OCI-LY3 (cell line): ENCODE measurements around the gene ANKAR.

Experiments
- H2AFZ ChIP-seq: fragments of 200-600, 300-600 bp; shearing (Covaris generic); 2 replicates; pipeline ENCODE4 v1.6.0; 2014; ENCODE audit warnings: antibody characterized with exemption, low read depth, low read length
- H3K27ac ChIP-seq: fragments of 200-600, 300-600 bp; sonication (generic); 2 replicates; pipeline ENCODE4 v1.5.1; 2014; ENCODE audit warnings: mild to moderate bottlenecking, low read length, moderate library complexity, mixed read lengths
- H3K27me3 ChIP-seq: fragments of 200-600, 300-600 bp; sonication (generic); 2 replicates; pipeline ENCODE4 v1.6.1; 2014; ENCODE audit warnings: low read depth, low read length, mixed read lengths
- H3K36me3 ChIP-seq: fragments of 200-600, 300-600 bp; sonication (generic); replicated peaks from 2 replicates; pipeline ENCODE3; 2014; ENCODE audit warnings: low read depth, low read length, mixed read lengths
- H3K4me1 ChIP-seq: fragments of 300-600, 200-600 bp; sonication (generic); 2 replicates; pipeline ENCODE4 v1.6.1; 2014; ENCODE audit warnings: low read length, mixed read lengths
- H3K4me2 ChIP-seq: fragments of 200-600, 300-600 bp; sonication (generic); 2 replicates; pipeline ENCODE4 v1.6.1; 2014; ENCODE audit warnings: low read length, mixed read lengths
- H3K4me3 ChIP-seq: fragments of 300-600, 200-600 bp; sonication (generic); 2 replicates; pipeline ENCODE4 v1.5.1; 2014; ENCODE audit warnings: antibody characterized with exemption, mild to moderate bottlenecking, low read length, moderate library complexity
- H3K79me2 ChIP-seq: fragments of 300-600, 200-600 bp; shearing (Covaris generic); 2 replicates; pipeline ENCODE4 v1.6.1; 2014; ENCODE audit warnings: mild to moderate bottlenecking, low read length, mixed read lengths
- H3K9ac ChIP-seq: fragments of 300-600, 200-600 bp; shearing (Covaris generic); 2 replicates; pipeline ENCODE4 v1.6.0; 2014; ENCODE audit warnings: mild to moderate bottlenecking, low read length, moderate library complexity
- H3K9me3 ChIP-seq: fragments of 200-600, 300-600 bp; shearing (Covaris generic); 2 replicates; pipeline ENCODE4 v1.6.1; 2014; ENCODE audit warnings: low read length, mixed read lengths; ENCODE audit not compliant: insufficient read depth
- H4K20me1 ChIP-seq: fragments of 200-600, 300-600 bp; sonication (generic); 2 replicates; pipeline ENCODE4 v1.6.1; 2016; ENCODE audit warnings: low read length, mixed read lengths; ENCODE audit not compliant: insufficient read depth
- EZH2phosphoT487 ChIP-seq: fragments of 200-600 bp; shearing (Covaris generic); IDR thresholded peaks from 2 replicates; pipeline ENCODE4 v1.6.1; 2018; ENCODE audit warnings: antibody characterized with exemption, mixed run types, low read depth
- TF ChIP-seq, protein P1 (sequence below): fragments of 200-600, 300-600 bp; sonication (generic); IDR thresholded peaks from 2 replicates; pipeline ENCODE4 v1.5.1; 2014; ENCODE audit warnings: antibody characterized with exemption, low read length, low read depth

The ANKAR gene

DNA sequence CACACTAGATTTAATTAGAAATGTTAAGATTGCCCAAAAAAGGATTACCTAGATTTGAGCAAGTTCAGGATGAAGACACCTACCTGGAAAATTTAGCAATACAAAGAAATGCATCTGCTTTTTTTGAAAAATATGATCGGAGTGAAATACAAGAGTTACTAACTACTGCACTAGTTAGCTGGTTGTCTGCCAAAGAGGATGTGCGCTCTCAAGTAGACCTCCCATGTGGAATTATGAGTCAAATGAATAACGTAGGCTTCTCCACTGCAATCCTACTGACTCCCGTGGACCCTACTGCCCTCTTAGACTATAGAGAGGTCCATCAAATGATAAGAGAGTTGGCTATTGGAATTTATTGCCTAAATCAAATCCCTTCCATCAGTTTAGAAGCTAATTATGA is 2.0 kb downstream of the ANKAR start:
- peaks cover 7% of the 10 kb centered on the region for H3K4me1 ChIP-seq
- no peaks in the 10 kb centered on the region for H4K20me1 ChIP-seq
- peaks cover 8% of the 10 kb centered on the region for H3K36me3 ChIP-seq
- no peaks in the 10 kb centered on the region for H3K27me3 ChIP-seq
- H3K4me2 ChIP-seq, result no peak overlapping the region
- H3K4me3 ChIP-seq, result no peak overlapping the region
- no peaks in the 10 kb centered on the region for H3K9me3 ChIP-seq
- no peak overlapping the region for H3K9ac ChIP-seq
- TF ChIP-seq, protein P1, sequence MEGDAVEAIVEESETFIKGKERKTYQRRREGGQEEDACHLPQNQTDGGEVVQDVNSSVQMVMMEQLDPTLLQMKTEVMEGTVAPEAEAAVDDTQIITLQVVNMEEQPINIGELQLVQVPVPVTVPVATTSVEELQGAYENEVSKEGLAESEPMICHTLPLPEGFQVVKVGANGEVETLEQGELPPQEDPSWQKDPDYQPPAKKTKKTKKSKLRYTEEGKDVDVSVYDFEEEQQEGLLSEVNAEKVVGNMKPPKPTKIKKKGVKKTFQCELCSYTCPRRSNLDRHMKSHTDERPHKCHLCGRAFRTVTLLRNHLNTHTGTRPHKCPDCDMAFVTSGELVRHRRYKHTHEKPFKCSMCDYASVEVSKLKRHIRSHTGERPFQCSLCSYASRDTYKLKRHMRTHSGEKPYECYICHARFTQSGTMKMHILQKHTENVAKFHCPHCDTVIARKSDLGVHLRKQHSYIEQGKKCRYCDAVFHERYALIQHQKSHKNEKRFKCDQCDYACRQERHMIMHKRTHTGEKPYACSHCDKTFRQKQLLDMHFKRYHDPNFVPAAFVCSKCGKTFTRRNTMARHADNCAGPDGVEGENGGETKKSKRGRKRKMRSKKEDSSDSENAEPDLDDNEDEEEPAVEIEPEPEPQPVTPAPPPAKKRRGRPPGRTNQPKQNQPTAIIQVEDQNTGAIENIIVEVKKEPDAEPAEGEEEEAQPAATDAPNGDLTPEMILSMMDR, result no peak
- TF ChIP-seq EZH2phosphoT487, result no peak
- H3K79me2 ChIP-seq, result 0 out of 2 replicates have a peak, but pooled peaks cover 3% of the 10 kb centered on the region
- no peak overlapping the region for H3K27ac ChIP-seq
- no peak overlapping the region for H2AFZ ChIP-seq

DNA sequence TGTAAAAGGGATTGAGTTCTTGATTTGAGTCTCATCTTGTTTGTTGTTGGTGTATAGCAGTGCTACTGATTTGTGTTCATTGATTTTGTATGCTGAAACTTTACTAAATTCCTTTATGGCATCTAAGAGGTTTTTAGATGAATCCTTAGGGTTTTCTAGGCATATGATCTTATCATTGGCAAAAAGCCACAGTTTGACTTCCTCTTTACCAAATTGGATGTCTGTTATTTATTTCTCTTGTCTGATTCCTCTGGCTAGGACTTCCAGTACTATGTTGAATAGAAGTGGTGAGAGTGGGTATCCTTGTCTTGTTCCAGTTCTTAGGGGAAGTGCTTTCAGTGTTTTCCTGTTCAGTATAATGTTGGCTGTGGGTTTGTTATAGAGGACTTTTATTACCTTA is 4.8 kb downstream of the ANKAR start:
- H3K9ac ChIP-seq, result no peak overlapping the region
- no peak overlapping the region for H3K27ac ChIP-seq
- no peak overlapping the region for H3K4me3 ChIP-seq
- TF ChIP-seq, protein P1, result no peak
- no peak for TF ChIP-seq EZH2phosphoT487
- no peaks in the 10 kb centered on the region for H4K20me1 ChIP-seq
- H3K36me3 ChIP-seq, result peaks cover 6% of the 10 kb centered on the region
- 0 out of 2 replicates have a peak, but pooled peaks cover 3% of the 10 kb centered on the region for H3K79me2 ChIP-seq
- no peaks in the 10 kb centered on the region for H3K9me3 ChIP-seq
- no peaks in the 10 kb centered on the region for H3K27me3 ChIP-seq
- H3K4me1 ChIP-seq, result peaks cover 7% of the 10 kb centered on the region
- H3K4me2 ChIP-seq, result no peak overlapping the region
- no peak overlapping the region for H2AFZ ChIP-seq

DNA sequence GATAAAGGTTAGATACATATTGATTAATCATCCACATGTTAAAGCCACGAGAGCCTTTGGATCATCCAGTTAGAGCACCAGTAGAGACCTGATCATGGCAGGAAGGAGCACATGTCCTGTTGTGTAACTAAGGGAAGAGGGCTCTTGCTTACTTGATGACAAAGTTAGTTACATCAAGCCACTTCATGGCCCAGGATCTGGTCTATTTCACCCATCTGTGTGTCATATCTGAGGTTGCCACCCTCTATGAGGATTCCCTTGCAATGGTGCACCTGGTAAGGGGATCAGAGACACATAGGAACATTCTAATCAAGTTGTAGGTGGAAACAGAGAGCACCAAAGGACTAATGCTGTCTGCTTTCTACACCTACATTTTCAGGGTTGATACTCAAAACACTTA is 6.7 kb downstream of the ANKAR start:
- H3K27ac ChIP-seq, result no peak overlapping the region
- no peak overlapping the region for H3K4me3 ChIP-seq
- no peak overlapping the region for H3K9ac ChIP-seq
- H3K27me3 ChIP-seq, result no peaks in the 10 kb centered on the region
- no peaks in the 10 kb centered on the region for H3K79me2 ChIP-seq
- peaks cover 4% of the 10 kb centered on the region for H3K36me3 ChIP-seq
- no peaks in the 10 kb centered on the region for H4K20me1 ChIP-seq
- H3K4me2 ChIP-seq, result no peak overlapping the region
- no peaks in the 10 kb centered on the region for H3K4me1 ChIP-seq
- TF ChIP-seq, protein P1, result no peak
- TF ChIP-seq EZH2phosphoT487, result no peak
- H2AFZ ChIP-seq, result no peak overlapping the region
- H3K9me3 ChIP-seq, result no peaks in the 10 kb centered on the region

DNA sequence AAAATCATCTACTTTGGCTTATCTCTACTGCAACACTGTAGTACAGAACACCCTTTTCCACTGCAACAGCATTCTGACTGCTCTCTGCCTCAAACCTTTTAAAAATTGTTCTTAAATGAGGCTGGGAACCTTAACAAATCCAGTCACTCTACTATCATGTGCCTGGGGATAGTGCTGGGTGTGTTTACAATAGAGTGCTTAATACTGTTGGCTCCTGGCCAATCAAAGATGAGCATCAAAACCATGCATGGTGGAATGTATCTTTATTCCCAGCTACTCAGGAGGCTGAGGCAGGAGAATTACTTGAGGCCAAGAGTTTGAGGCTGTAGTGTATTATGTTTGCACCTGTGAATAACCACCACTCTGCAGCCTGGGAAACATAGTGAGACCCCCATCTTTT is 7.4 kb downstream of the ANKAR start:
- Histone ChIP-seq H4K20me1 (no peaks in the 10 kb centered on the region), H3K4me3 (no peak overlapping the region), H2AFZ (no peak overlapping the region), H3K4me1 (no peaks in the 10 kb centered on the region), H3K27me3 (no peaks in the 10 kb centered on the region), H3K9me3 (no peaks in the 10 kb centered on the region), H3K9ac (no peak overlapping the region), H3K79me2 (no peaks in the 10 kb centered on the region), H3K4me2 (no peak overlapping the region), H3K36me3 (no peaks in the 10 kb centered on the region), H3K27ac (no peak overlapping the region)
- TF ChIP-seq EZH2phosphoT487, result no peak
- TF ChIP-seq, protein P1, result no peak
